Esophagus muscularis mucosa (tissue), 4 donors: ENCODE results near the gene BDKRB1. TPM values are rescaled to one million over a fixed set of nuclear protein-coding genes. Genes with fewer than 3 reads are reported as not detected.
"Not testable (repeated sequence)": the region's sequence is repeated elsewhere in the genome, so short reads cannot be mapped to it uniquely, and the experiment has no call there.

Experiments
- DNase-seq: peaks from one replicate; pipeline ENCODE4 v3.0.0-alpha.2; 2017; ENCODE audit errors: extremely low spot score
- H3K27ac ChIP-seq, 4 donors: fragments of 200-600 bp; sonication (generic); replicated peaks in 1 of 4; 1 replicate in 3 of 4; 2 replicates in 1 of 4; pipeline ENCODE4 v1.5.1; 2016 to 2019; ENCODE audit warnings: mild to moderate bottlenecking in 1 of 4
- H3K27me3 ChIP-seq, 4 donors: fragments of 200-600 bp; sonication (generic); one replicate each; pipeline versions ENCODE4 v1.5.1 to v1.6.0; 2016 to 2019
- H3K36me3 ChIP-seq, 4 donors: fragments of 200-600 bp; sonication (generic); one replicate each; pipeline ENCODE4 v1.5.1; 2016 to 2019
- H3K4me1 ChIP-seq, 4 donors: fragments of 200-600 bp; sonication (generic); one replicate each; pipeline ENCODE4 v1.5.1; 2016 to 2019
- H3K4me3 ChIP-seq, 4 donors: fragments of 200-600 bp; sonication (generic); 1 replicate in 2 of 4; 2 replicates in 2 of 4; pipeline ENCODE4 v1.5.1; 2016 to 2019; ENCODE audit warnings: mild to moderate bottlenecking in 4 of 4, moderate library complexity in 1 of 4
- H3K9me3 ChIP-seq, 4 donors: fragments of 200-600 bp; sonication (generic); 1 replicate in 3 of 4; 2 replicates in 1 of 4; pipeline ENCODE4 v1.5.1; 2016 to 2019
- EP300 ChIP-seq: sonication (generic); formaldehyde crosslinking; IDR thresholded peaks from one replicate; pipeline ENCODE4 v1.6.1; 2017; ENCODE audit warnings: antibody characterized with exemption
- POLR2A ChIP-seq: fragments of 450-650 bp; IDR thresholded peaks from one replicate; pipeline ENCODE4 v1.6.1; 2017; ENCODE audit warnings: antibody characterized with exemption, moderate library complexity, mild to moderate bottlenecking, low read depth
- POLR2AphosphoS5 ChIP-seq, 2 donors: sonication (generic); formaldehyde crosslinking; IDR thresholded peaks; one replicate each; pipeline ENCODE4 v1.6.1; 2017; ENCODE audit warnings: antibody characterized with exemption in 2 of 2
- WGBS: methylation state at CpG from one replicate; pipeline ENCODE4 v1.1.5; 2018; 5-methylcytosine and 5-hydroxymethylcytosine counted together
- intact Hi-C: fragments of 100-400 bp; cut with DNase I; formaldehyde crosslinking; loops from one replicate; pipeline ENCODE4 v1.15.1; 2023
- total RNA-seq, 4 donors: library from RNA; depleted of rRNA; stranded (reverse); fragments of >200 nt; gene quantifications; one replicate each; pipeline versions ENCODE4 v1.1.0 to v1.2.1, GENCODE V29; 2016
- TF ChIP-seq, protein P1 (sequence below), 3 experiments: fragments of 200-600 bp in 2 of 3; fragments of 450-650 bp in 1 of 3; sonication (generic) in 2 of 3; IDR thresholded peaks; one replicate each; pipeline ENCODE4 v1.5.1; 2017 to 2019; ENCODE audit warnings: antibody characterized with exemption in 3 of 3, mild to moderate bottlenecking in 2 of 3, moderate library complexity in 1 of 3

Gene BDKRB1
- total RNA-seq, 4 donors from 2014 or later, result 0.39 to 7.0 (median 1.4) TPM

DNA sequence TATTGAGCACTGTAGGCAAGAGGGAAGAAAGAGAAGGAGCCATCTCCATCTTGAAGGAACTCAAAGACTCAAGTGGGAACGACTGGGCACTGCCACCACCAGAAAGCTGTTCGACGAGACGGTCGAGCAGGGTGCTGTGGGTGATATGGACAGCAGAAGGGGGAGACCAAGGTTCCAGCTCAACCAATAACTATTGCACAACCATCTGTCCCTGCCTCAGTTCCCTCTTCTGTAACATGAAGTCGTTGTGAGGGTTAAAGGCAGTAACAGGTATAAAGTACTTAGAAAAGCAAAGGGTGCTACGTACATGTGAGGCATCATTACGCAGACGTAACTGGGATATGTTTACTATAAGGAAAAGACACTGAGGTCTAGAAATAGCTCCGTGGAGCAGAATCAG is 13.9 kb upstream of the BDKRB1 start:
- TF ChIP-seq POLR2A, result no peak
- no peak for TF ChIP-seq POLR2AphosphoS5 (IDR thresholded peaks at IDR 0.05)
- TF ChIP-seq, protein P1, sequence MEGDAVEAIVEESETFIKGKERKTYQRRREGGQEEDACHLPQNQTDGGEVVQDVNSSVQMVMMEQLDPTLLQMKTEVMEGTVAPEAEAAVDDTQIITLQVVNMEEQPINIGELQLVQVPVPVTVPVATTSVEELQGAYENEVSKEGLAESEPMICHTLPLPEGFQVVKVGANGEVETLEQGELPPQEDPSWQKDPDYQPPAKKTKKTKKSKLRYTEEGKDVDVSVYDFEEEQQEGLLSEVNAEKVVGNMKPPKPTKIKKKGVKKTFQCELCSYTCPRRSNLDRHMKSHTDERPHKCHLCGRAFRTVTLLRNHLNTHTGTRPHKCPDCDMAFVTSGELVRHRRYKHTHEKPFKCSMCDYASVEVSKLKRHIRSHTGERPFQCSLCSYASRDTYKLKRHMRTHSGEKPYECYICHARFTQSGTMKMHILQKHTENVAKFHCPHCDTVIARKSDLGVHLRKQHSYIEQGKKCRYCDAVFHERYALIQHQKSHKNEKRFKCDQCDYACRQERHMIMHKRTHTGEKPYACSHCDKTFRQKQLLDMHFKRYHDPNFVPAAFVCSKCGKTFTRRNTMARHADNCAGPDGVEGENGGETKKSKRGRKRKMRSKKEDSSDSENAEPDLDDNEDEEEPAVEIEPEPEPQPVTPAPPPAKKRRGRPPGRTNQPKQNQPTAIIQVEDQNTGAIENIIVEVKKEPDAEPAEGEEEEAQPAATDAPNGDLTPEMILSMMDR (IDR thresholded peaks at IDR 0.05), result no peak
- no peak for TF ChIP-seq EP300
- Histone ChIP-seq H3K36me3 (peaks cover 0 to 43% (median 14%) of the 10 kb centered on the region in 4 donors), H3K9me3 (no peaks in the 10 kb centered on the region), H3K4me3 (no peak overlapping the region), H3K27me3 (no peaks in the 10 kb centered on the region), H3K4me1 (peaks cover 0 to 6% (median 2%) of the 10 kb centered on the region in 4 donors), H3K27ac (no peak overlapping the region)
- intact Hi-C loops, result no loop called here
- DNase-seq, result no peak
- WGBS, result 94% methylated on average over 10 of the region's 10 CpGs

DNA sequence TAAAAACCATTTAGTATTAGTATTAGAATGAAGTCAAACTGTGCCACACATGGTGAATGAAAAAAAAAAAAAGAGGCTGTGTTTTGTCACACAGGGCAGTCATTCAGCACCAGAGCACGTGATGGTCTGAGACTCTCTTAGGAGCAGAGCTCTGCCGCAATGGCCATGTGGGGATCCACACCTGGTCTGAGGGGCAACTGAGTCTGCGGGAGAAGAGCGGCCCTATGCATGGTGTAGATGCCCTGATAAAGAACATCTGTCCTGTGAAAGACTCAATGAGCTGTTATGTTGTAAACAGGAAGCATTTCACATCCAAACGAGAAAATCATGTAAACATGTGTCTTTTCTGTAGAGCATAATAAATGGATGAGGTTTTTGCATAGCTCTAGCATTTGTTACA is 12.2 kb upstream of the BDKRB1 start:
- no peaks in the 10 kb centered on the region for H3K4me1 ChIP-seq
- no peaks in the 10 kb centered on the region for H3K9me3 ChIP-seq
- DNase-seq, result no peak
- H3K27me3 ChIP-seq, result no peaks in the 10 kb centered on the region
- no peak overlapping the region for H3K4me3 ChIP-seq
- 56% methylated on average over 5 of the region's 5 CpGs for WGBS
- intact Hi-C loops, result no loop called here
- no peak overlapping the region for H3K27ac ChIP-seq
- TF ChIP-seq POLR2AphosphoS5 (IDR thresholded peaks at IDR 0.05) (no peak), POLR2A (no peak), EP300 (no peak)
- TF ChIP-seq, protein P1 (IDR thresholded peaks at IDR 0.05), result no peak
- peaks cover 0 to 31% (median 14%) of the 10 kb centered on the region in 4 donors for H3K36me3 ChIP-seq

DNA sequence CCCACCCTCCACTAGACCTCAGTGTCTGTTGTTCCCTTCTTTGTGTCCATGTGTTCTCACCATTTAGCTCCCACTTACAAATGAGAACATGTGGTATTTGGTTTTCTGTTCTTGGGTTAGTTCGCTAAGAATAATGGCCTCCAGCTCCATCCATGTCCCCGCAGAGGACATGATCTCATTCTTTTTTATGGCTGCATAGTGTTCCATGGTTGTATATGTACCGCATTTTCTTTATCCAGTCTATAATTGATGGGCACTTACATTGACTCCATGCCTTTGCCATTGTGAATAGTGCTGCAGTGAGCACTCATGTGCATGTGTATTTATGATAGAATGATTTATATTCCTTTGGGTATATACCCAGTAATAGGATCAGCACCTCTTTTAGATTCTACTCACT is 10.9 kb upstream of the BDKRB1 start:
- H3K9me3 ChIP-seq, H3K4me1 ChIP-seq, H3K4me3 ChIP-seq, intact Hi-C loops, H3K27ac ChIP-seq, H3K27me3 ChIP-seq, DNase-seq: not testable (repeated sequence)
- H3K36me3 ChIP-seq, result peaks cover 0 to 24% (median 12%) of the 10 kb centered on the region in 4 donors
- WGBS, result 93% methylated on average over 3 of the region's 3 CpGs

DNA sequence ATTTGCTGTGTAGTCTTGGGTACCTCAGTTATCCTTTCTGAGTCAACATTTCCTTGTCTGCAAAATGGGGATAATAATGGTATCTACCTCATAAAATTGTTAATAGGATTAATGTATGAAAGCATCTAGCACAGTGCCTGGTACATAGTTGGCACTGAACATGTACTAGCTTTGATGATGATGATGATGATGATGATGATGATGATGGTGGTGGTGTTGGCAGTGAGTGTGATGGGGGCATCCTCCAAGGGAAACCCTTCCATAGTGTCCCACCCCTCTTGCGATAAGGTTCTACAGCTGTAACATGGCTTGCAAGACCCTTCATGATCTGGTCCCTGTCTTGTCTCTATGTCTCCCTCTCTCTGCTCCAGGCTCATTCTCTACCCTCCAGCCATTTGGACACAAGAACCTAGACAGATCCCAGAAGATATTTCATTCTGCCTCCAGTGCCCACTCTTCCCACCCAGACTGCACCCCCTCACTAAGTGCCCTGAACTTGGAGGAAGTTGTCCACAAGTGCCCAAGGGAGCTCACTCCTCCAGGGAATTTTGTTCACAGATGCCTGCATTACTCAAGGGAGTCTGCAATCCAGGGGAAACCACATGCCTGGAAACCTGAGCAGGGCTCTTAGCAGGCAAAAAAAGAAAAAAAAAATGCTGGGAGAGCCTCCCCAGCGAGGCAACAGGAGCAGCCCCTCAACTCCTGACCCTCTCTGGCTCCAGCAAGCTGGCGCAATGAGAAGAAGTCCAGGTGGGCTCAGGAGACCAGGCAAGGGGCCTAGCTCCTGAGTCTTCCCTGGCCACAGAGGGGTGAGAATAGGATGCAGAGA is 10.1 kb upstream of the BDKRB1 start:
- no peak for DNase-seq
- peak overlapping the region in 1 of 4 donors; percentile 19 for H3K27ac ChIP-seq
- no peaks in the 10 kb centered on the region for H3K9me3 ChIP-seq
- WGBS, result 88% methylated on average over 3 of the region's 3 CpGs
- intact Hi-C loops, result no loop called here
- TF ChIP-seq, protein P1 (IDR thresholded peaks at IDR 0.05), result no peak
- TF ChIP-seq POLR2A, result no peak
- no peak for TF ChIP-seq EP300
- no peak for TF ChIP-seq POLR2AphosphoS5 (IDR thresholded peaks at IDR 0.05)
- no peaks in the 10 kb centered on the region for H3K27me3 ChIP-seq
- H3K4me3 ChIP-seq, result no peak overlapping the region
- no peaks in the 10 kb centered on the region for H3K4me1 ChIP-seq
- peaks cover 0 to 16% (median 8%) of the 10 kb centered on the region in 4 donors for H3K36me3 ChIP-seq

DNA sequence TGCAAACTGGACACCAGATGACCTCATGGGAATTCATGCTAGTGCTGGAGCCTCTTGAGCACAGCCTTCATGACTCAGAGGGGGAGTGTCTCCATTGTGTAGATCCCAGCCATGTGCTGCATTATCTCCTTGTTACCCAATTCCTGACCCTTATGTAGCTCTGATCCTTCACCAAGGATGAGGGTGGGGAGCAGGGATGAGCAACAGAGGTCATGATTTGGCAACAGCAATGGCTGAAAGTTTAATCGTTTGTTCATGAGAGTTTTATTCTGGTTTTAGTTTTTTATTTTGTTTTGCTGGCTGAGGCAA is 9.5 kb upstream of the BDKRB1 start:
- Histone ChIP-seq H3K27ac (no peak overlapping the region), H3K27me3 (no peaks in the 10 kb centered on the region), H3K4me1 (no peaks in the 10 kb centered on the region), H3K4me3 (no peak overlapping the region), H3K9me3 (no peaks in the 10 kb centered on the region), H3K36me3 (peaks cover 0 to 10% (median 5%) of the 10 kb centered on the region in 4 donors)
- no peak for DNase-seq
- TF ChIP-seq EP300 (no peak), POLR2A (no peak), POLR2AphosphoS5 (IDR thresholded peaks at IDR 0.05) (peak in 1 of 2 donors; percentile 19)
- TF ChIP-seq, protein P1 (IDR thresholded peaks at IDR 0.05), result no peak
- intact Hi-C loops, result no loop called here
- WGBS, result 71% methylated on average over 1 of the region's 1 CpG
